Measurements from ENCODE around the gene CTXND1. TPM values are rescaled to one million over a fixed set of nuclear protein-coding genes. Genes with fewer than 3 reads are reported as not detected.
"Not testable (repeated sequence)": the region's sequence is repeated elsewhere in the genome, so short reads cannot be mapped to it uniquely, and the experiment has no call there.

The CTXND1 gene
- total RNA-seq, 1 donor from 2014 or later = not detected

- Mint-ChIP-seq H3K27ac (ENCODE audit: unreplicated experiment) (no peak overlapping the region), H3K4me3 (ENCODE audit: unreplicated experiment) (no peak overlapping the region), H3K4me1 (ENCODE audit: low read depth) (peaks cover 28% of the 10 kb centered on the region), H3K36me3 (ENCODE audit: low read depth) (peaks cover 10% of the 10 kb centered on the region), H3K9me3 (ENCODE audit: low read depth) (no peaks in the 10 kb centered on the region), H3K27me3 (ENCODE audit: low read depth) (no peaks in the 10 kb centered on the region)
- DNase-seq (ENCODE audit: low spot score) = no peak
- no peak for TF ChIP-seq CTCF (IDR thresholded peaks at IDR 0.05)
These were observed 92.7 kb downstream of the CTXND1 start for GRCh38 chr15:80159301-80159700.

- Mint-ChIP-seq H3K36me3 (ENCODE audit: low read depth) (peaks cover 2% of the 10 kb centered on the region), H3K27ac (ENCODE audit: unreplicated experiment) (no peak overlapping the region), H3K27me3 (ENCODE audit: low read depth) (no peaks in the 10 kb centered on the region), H3K4me3 (ENCODE audit: unreplicated experiment) (no peak overlapping the region), H3K4me1 (ENCODE audit: low read depth) (peaks cover 41% of the 10 kb centered on the region), H3K9me3 (ENCODE audit: low read depth) (no peaks in the 10 kb centered on the region)
- no peak for DNase-seq (ENCODE audit: low spot score)
- TF ChIP-seq CTCF (IDR thresholded peaks at IDR 0.05) = no peak
These were observed 94.8 kb downstream of the CTXND1 start for GRCh38 chr15:80157215-80157614.

- no peak overlapping the region for H3K27ac Mint-ChIP-seq (ENCODE audit: unreplicated experiment)
- H3K27me3 Mint-ChIP-seq (ENCODE audit: low read depth) = no peaks in the 10 kb centered on the region
These were observed 95.8 kb downstream of the CTXND1 start for GRCh38 chr15:80156176-80156720.

DNA sequence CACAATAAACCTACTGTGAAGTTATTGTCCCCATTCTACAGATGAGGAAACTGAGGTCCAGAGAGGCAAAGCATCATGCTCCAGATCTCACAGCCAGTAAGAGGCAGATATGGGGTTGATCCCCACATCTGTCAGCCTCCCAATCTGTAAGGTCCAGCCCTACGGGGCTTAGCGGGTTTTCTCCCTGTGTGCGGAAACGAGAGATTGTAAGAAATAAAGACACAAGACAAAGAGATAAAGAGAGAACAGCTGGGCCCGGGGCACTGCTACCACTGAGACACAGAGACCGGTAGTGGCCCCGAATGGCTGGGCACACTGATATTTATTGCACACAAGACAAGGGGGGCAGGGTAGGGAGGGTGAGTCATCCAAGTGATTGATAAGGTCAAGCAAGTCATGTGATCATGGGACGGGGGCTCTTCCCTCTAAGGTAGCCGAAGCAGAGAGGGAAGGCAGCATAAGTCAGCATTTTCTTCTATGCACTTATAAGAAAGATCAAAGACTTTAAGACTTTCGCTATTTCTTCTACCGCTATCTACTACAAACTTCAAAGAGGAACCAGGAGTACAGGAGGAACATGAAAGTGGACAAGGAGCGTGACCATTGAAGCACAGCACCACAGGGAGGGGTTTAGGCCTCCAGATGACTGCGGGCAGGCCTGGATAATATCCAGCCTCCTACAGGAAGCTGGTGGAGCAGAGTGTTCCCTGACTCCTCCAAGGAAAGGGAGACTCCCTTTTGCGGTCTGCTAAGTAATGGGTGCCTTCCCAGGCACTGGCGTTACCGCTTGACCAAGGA lies 96.4 kb downstream of the CTXND1 start:
- H3K4me3 Mint-ChIP-seq (ENCODE audit: unreplicated experiment); H3K27ac Mint-ChIP-seq (ENCODE audit: unreplicated experiment): not testable (repeated sequence)

More at GRCh38 chr15:80156176-80156720, 95.8 kb downstream of the CTXND1 start:
- Mint-ChIP-seq H3K9me3 (ENCODE audit: low read depth) (no peaks in the 10 kb centered on the region), H3K4me3 (ENCODE audit: unreplicated experiment) (no peak overlapping the region), H3K4me1 (ENCODE audit: low read depth) (peaks cover 43% of the 10 kb centered on the region), H3K36me3 (ENCODE audit: low read depth) (no peaks in the 10 kb centered on the region)
- TF ChIP-seq CTCF (IDR thresholded peaks at IDR 0.05) = no peak
- no peak for DNase-seq (ENCODE audit: low spot score)

DNA sequence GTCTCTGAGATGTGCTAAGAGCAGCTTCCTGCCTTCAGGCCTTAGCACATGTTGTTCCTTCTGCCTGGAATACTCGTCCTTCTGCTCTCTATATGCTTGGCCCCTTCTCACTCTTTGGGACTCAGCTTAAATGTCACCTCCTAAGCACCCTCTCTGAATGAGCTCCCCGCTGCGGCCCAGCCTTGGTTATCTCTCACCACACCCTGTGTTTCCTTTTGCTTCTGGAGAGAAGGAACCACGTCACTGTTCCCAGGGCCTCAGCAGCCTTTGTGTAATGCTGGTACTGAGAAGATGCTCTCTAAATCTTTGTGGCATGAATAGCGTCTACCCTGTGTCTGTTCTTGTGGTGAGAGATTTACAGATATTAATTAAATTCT lies 97.0 kb downstream of the CTXND1 start:
- Mint-ChIP-seq H3K27me3 (ENCODE audit: low read depth) (no peaks in the 10 kb centered on the region), H3K4me1 (ENCODE audit: low read depth) (peaks cover 30% of the 10 kb centered on the region), H3K27ac (ENCODE audit: unreplicated experiment) (no peak overlapping the region), H3K9me3 (ENCODE audit: low read depth) (no peaks in the 10 kb centered on the region), H3K4me3 (ENCODE audit: unreplicated experiment) (no peak overlapping the region), H3K36me3 (ENCODE audit: low read depth) (no peaks in the 10 kb centered on the region)
- DNase-seq (ENCODE audit: low spot score) = no peak
- no peak for TF ChIP-seq CTCF (IDR thresholded peaks at IDR 0.05)

More for the DNA sequence above, 96.4 kb downstream of the CTXND1 start:
- H3K4me1 Mint-ChIP-seq (ENCODE audit: low read depth) = peaks cover 36% of the 10 kb centered on the region
- DNase-seq (ENCODE audit: low spot score); H3K9me3 Mint-ChIP-seq (ENCODE audit: low read depth); H3K36me3 Mint-ChIP-seq (ENCODE audit: low read depth); H3K27me3 Mint-ChIP-seq (ENCODE audit: low read depth): not testable (repeated sequence)
